Activated T-helper 2 cell treated with anti-CD3 and anti-CD28 coated beads, Interferon-gamma antibody, Interleukin-2, Interleukin-4, amounts not matched to agents 10 μg/mL and 5 μg/mL and 100 μg/mL, durations not matched to agents 14 hours and 24 hours and 36 hours (primary cell): ENCODE results near the gene NXF3. TPM values are rescaled to one million over a fixed set of nuclear protein-coding genes. Genes with fewer than 3 reads are reported as not detected.

Source experiments
- total RNA-seq: library from RNA; stranded (reverse); gene quantifications from 2 replicates; pipeline ENCODE4 v1.2.3, GENCODE V29; 2022

Gene NXF3
- total RNA-seq, 1 donor from 2014 or later, result not detected

Other genes with a start within 250 kb of the NXF3 start
- gene RAB40AL, start 155.9 kb downstream of the NXF3 start, total RNA-seq, result 0.30 TPM in 1 of 2 replicates, not detected in the other
- not detected in 2 replicates for gene BEX1, start 29.0 kb downstream of the NXF3 start, total RNA-seq
- 7.8 and 9.4 TPM in 2 replicates for gene BEX4, start 122.0 kb upstream of the NXF3 start, total RNA-seq
- 28.1 and 30.1 TPM in 2 replicates for gene TCEAL8, start 162.0 kb upstream of the NXF3 start, total RNA-seq
- not detected in 2 replicates for gene TCEAL5, start 183.6 kb upstream of the NXF3 start, total RNA-seq
- gene BEX2, start 217.8 kb upstream of the NXF3 start, total RNA-seq, result 2.6 and 3.9 TPM in 2 replicates
- not detected in 2 replicates for gene TCEAL7, start 237.1 kb upstream of the NXF3 start, total RNA-seq